ENCODE results near the gene SCAPER. TPM values are rescaled to one million over a fixed set of nuclear protein-coding genes. Genes with fewer than 3 reads are reported as not detected.

SCAPER gene
- total RNA-seq, 1 donor from 2014 or later, result 29.2 TPM

GRCh38 chr15:76353023-76353577, 552.0 kb downstream of the SCAPER start:
- DNase-seq, result no peak

GRCh38 chr15:76349301-76350070, 555.7 kb downstream of the SCAPER start:
- DNase-seq, result no peak

GRCh38 chr15:76347482-76348055, 557.6 kb downstream of the SCAPER start:
- no peak for DNase-seq

GRCh38 chr15:76346669-76347481, 558.3 kb downstream of the SCAPER start:
- DNase-seq, result no peak

- DNase-seq, result no peak
Measured at GRCh38 chr15:76345880-76346668, 559.1 kb downstream of the SCAPER start.

GRCh38 chr15:76345583-76345879, 559.6 kb downstream of the SCAPER start:
- DNase-seq, result no peak

GRCh38 chr15:76344893-76345582, 560.1 kb downstream of the SCAPER start:
- no peak for DNase-seq

- no peak for DNase-seq
Measured at GRCh38 chr15:76343313-76343996, 561.7 kb downstream of the SCAPER start.

- no peak for DNase-seq
Measured at GRCh38 chr15:76342382-76343201, 562.5 kb downstream of the SCAPER start.

- DNase-seq, result no peak
Measured at GRCh38 chr15:76342058-76342381, 563.1 kb downstream of the SCAPER start.

GRCh38 chr15:76341366-76342057, 563.6 kb downstream of the SCAPER start:
- no peak for DNase-seq

- no peak for DNase-seq
Measured at GRCh38 chr15:76340803-76341365, 564.3 kb downstream of the SCAPER start.

- no peak for DNase-seq
Measured at GRCh38 chr15:76340198-76340802, 564.8 kb downstream of the SCAPER start.

GRCh38 chr15:76339305-76340197, 565.6 kb downstream of the SCAPER start:
- DNase-seq, result no peak

- no peak for DNase-seq
Measured at GRCh38 chr15:76338486-76339304, 566.4 kb downstream of the SCAPER start.

- DNase-seq, result no peak
Measured at GRCh38 chr15:76337696-76338485, 567.2 kb downstream of the SCAPER start.

All from skin of body (tissue), 2 donors.